A549 (cell line): Measurements from ENCODE around the gene SDHAF4. TPM values are rescaled to one million over a fixed set of nuclear protein-coding genes. Genes with fewer than 3 reads are reported as not detected.

ENCODE experiments used
- ATAC-seq, 2 experiments: fragments of 200-7000 bp in 1 of 2; fragments of >200 bp in 1 of 2; cut with Nextera tagmentation in 1 of 2; cut with Tn5 transposase in 1 of 2; 3 replicates each; pipeline versions ENCODE4 v1.8.0 to v1.9.1; 2018 to 2020; ENCODE audit warnings: mild to moderate bottlenecking in 1 of 2, moderate library complexity in 1 of 2
- CTCF ChIA-PET: fragments of 300-600 bp; sonication (Branson Sonifier 250); formaldehyde crosslinking; extraction: SDS; loops from one replicate; lab custom pipeline; 2021; ENCODE audit warnings: antibody characterized with exemption, inconsistent platforms; lab: Yijun Ruan, JAX
- POLR2A ChIA-PET: fragments of 350-600 bp; formaldehyde crosslinking; extraction: SDS; loops from one replicate; lab custom pipeline; 2021; ENCODE audit warnings: antibody characterized with exemption, inconsistent platforms; lab: Yijun Ruan, JAX
- DNase-seq, 2 experiments: peaks; one replicate each; pipeline versions ENCODE4 v3.0.0 to v3.0.0-alpha.2; 2011 to 2016; ENCODE audit warnings: low read depth in 1 of 2, low spot score in 1 of 2
- FAIRE-seq: peaks from 2 replicates; lab custom pipeline; 2011; peaks lifted over from hg19 to GRCh38; lab: Jason Lieb, UNC
- H3K27ac ChIP-seq, 2 experiments: fragments of >200 bp; sonication (Bioruptor Twin); formaldehyde crosslinking; 3 replicates each; pipeline ENCODE4 v1.5.1; 2016 to 2017
- H3K4me1 ChIP-seq: fragments of >200 bp; sonication (Bioruptor Twin); formaldehyde crosslinking; 3 replicates; pipeline ENCODE4 v1.6.1; 2016
- H3K4me2 ChIP-seq: fragments of >200 bp; sonication (Bioruptor Twin); formaldehyde crosslinking; 3 replicates; pipeline ENCODE4 v1.6.1; 2016
- H3K4me3 ChIP-seq: fragments of >200 bp; sonication (Bioruptor Twin); formaldehyde crosslinking; 3 replicates; pipeline ENCODE4 v1.5.1; 2016
- H3K9me3 ChIP-seq: fragments of >200 bp; sonication (Bioruptor Twin); formaldehyde crosslinking; 3 replicates; pipeline ENCODE4 v1.6.1; 2016
- CBX2 ChIP-seq: fragments of 200-600 bp; sonication (generic); IDR thresholded peaks from 2 replicates; pipeline ENCODE4 v1.6.1; 2016; ENCODE audit warnings: low read depth, mild to moderate bottlenecking, borderline replicate concordance
- CBX8 ChIP-seq: fragments of 200-600 bp; sonication (generic); IDR thresholded peaks from 2 replicates; pipeline ENCODE4 v1.6.1; 2016
- CTCF ChIP-seq: fragments of >200 bp; sonication (Bioruptor Twin); formaldehyde crosslinking; IDR thresholded peaks from 3 replicates; pipeline ENCODE4 v1.5.1; 2016
- EHMT2 ChIP-seq: fragments of 200-600 bp; sonication (generic); IDR thresholded peaks from 2 replicates; pipeline ENCODE4 v1.6.1; 2016; ENCODE audit warnings: antibody characterized with exemption, low read depth, mild to moderate bottlenecking, moderate library complexity
- EP300 ChIP-seq, 2 experiments: fragments of >200 bp; sonication (Bioruptor Twin); formaldehyde crosslinking; IDR thresholded peaks; 2 replicates in 1 of 2; 3 replicates in 1 of 2; pipeline ENCODE4 v1.6.1; 2016 to 2017
- ESRRA ChIP-seq: fragments of 150-350 bp; IDR thresholded peaks from 2 replicates; pipeline ENCODE4 v1.6.1; 2014; ENCODE audit warnings: mild to moderate bottlenecking, low read length, borderline replicate concordance
- FOSB ChIP-seq: fragments of 250-450 bp; sonication (Bioruptor Pico); IDR thresholded peaks from 2 replicates; pipeline ENCODE4 v1.5.0; 2020; ENCODE audit warnings: mild to moderate bottlenecking, moderate library complexity
- FOSL2 ChIP-seq, 2 experiments: fragments of 450-650 bp in 1 of 2; fragments of >200 bp in 1 of 2; sonication (Bioruptor Twin) in 1 of 2; formaldehyde crosslinking; IDR thresholded peaks; 2 replicates each; pipeline versions ENCODE4 v1.5.0 to v1.6.1; 2016 to 2020; ENCODE audit warnings: mild to moderate bottlenecking in 1 of 2, moderate library complexity in 1 of 2
- HOXA7 ChIP-seq: fragments of 250-450 bp; sonication (Bioruptor Pico); IDR thresholded peaks from 2 replicates; pipeline ENCODE4 v1.5.0; 2020; ENCODE audit warnings: mild to moderate bottlenecking, moderate library complexity
- JUNB ChIP-seq: fragments of >200 bp; sonication (Bioruptor Twin); formaldehyde crosslinking; IDR thresholded peaks from 2 replicates; pipeline ENCODE4 v1.6.1; 2016
- KDM1A ChIP-seq: fragments of 200-600 bp; sonication (generic); IDR thresholded peaks from 2 replicates; pipeline ENCODE4 v1.6.1; 2016; ENCODE audit warnings: low read depth, mild to moderate bottlenecking
- MAZ ChIP-seq: fragments of 150-350 bp; IDR thresholded peaks from 2 replicates; pipeline ENCODE4 v1.6.1; 2014; ENCODE audit warnings: antibody characterized with exemption, low read depth, low read length, borderline replicate concordance
- PHF8 ChIP-seq: fragments of 200-600 bp; sonication (generic); IDR thresholded peaks from 2 replicates; pipeline ENCODE4 v1.6.1; 2016; ENCODE audit warnings: low read depth, mild to moderate bottlenecking, antibody characterized with exemption, moderate library complexity, borderline replicate concordance
- POLR2A ChIP-seq: IDR thresholded peaks from 2 replicates; pipeline ENCODE4 v1.6.1; 2012; ENCODE audit warnings: mild to moderate bottlenecking, low read length
- RARB ChIP-seq: fragments of 250-450 bp; sonication (Bioruptor Pico); IDR thresholded peaks from 2 replicates; pipeline ENCODE4 v1.8.0; 2021; ENCODE audit warnings: mild to moderate bottlenecking, moderate library complexity
- RNF2 ChIP-seq: fragments of 200-600 bp; sonication (generic); IDR thresholded peaks from 2 replicates; pipeline ENCODE4 v1.6.1; 2016; ENCODE audit warnings: low read depth, mild to moderate bottlenecking, antibody characterized with exemption, moderate library complexity, borderline replicate concordance
- SMC3 ChIP-seq: fragments of >200 bp; sonication (Bioruptor Twin); formaldehyde crosslinking; IDR thresholded peaks from 3 replicates; pipeline ENCODE4 v1.6.1; 2018; ENCODE audit warnings: inconsistent platforms
- SREBF2 ChIP-seq: fragments of 450-650 bp; IDR thresholded peaks from 2 replicates; pipeline ENCODE4 v1.6.1; 2014; ENCODE audit warnings: mild to moderate bottlenecking, moderate library complexity
- TP53 ChIP-seq: fragments of 250-450 bp; sonication (Bioruptor Pico); IDR thresholded peaks from 2 replicates; pipeline ENCODE4 v1.5.0; 2021; ENCODE audit warnings: mild to moderate bottlenecking, moderate library complexity
- ZFP36 ChIP-seq: fragments of 450-650 bp; IDR thresholded peaks from 2 replicates; pipeline ENCODE4 v1.6.1; 2014; ENCODE audit warnings: borderline replicate concordance; ENCODE audit not compliant: partially characterized antibody
- WGBS: methylation state at CpG from one replicate; pipeline ENCODE4 v1.1.6; 2017; ENCODE audit errors: missing lambda C conversion rate; 5-methylcytosine and 5-hydroxymethylcytosine counted together
- polyA plus RNA-seq, 4 experiments: library from polyadenylated mRNA; depleted of rRNA in 3 of 4; stranded (reverse); fragments of >200 nt; fragmentation: RNase III in 1 of 4; extraction: RNeasy Plus Mini Kit Qiagen cat#74134 plus additional on column Dnase treatment in 1 of 4; gene quantifications; 2 replicates in 3 of 4; 3 replicates in 1 of 4; pipeline ENCODE4 v1.2.3, GENCODE V29; 2011 to 2017
- TF ChIP-seq, protein P1 (sequence below): IDR thresholded peaks from 2 replicates; pipeline ENCODE4 v1.6.1; 2012
- TF ChIP-seq, protein P2 (sequence below): fragments of 150-350 bp; IDR thresholded peaks from 2 replicates; pipeline ENCODE4 v1.6.1; 2014; ENCODE audit warnings: low read depth, mild to moderate bottlenecking, low read length
- TF ChIP-seq, protein P3 (sequence below): fragments of >200 bp; sonication (Bioruptor Twin); formaldehyde crosslinking; IDR thresholded peaks from 3 replicates; pipeline ENCODE4 v1.6.1; 2016

Gene SDHAF4
- polyA plus RNA-seq, 2 of the 4 experiments (the other 2 are of a cell fraction), result 9.6 to 14.1 TPM

DNA sequence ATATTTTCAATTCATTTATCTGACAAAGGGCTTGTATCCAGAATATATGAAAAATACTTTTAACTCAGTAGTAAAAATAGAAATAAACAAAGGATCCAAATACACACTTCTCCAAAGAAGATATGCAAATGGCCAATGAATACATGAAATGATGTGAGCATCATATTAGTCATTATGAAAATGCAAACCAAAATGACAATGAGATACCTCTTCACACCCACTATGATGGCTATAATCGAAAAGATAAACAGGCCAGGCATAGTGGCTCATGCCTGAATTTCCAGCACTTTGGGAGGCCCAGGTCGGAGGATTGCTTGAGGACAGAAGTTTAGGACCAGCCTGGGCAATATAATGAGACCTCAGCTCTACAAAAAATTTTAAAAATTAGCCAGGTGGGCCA is 67.1 kb downstream of the SDHAF4 start:
- CTCF ChIA-PET, result no interaction called here
- no peak overlapping the region for H3K4me3 ChIP-seq
- WGBS, result 43% methylated on average over 2 of the region's 2 CpGs
- ATAC-seq (no peak), FAIRE-seq (no peak), DNase-seq (no peak)
- no peak overlapping the region for H3K27ac ChIP-seq
- POLR2A ChIA-PET, result no interaction called here
- no peak overlapping the region for H3K4me2 ChIP-seq
- TF ChIP-seq, protein P1, sequence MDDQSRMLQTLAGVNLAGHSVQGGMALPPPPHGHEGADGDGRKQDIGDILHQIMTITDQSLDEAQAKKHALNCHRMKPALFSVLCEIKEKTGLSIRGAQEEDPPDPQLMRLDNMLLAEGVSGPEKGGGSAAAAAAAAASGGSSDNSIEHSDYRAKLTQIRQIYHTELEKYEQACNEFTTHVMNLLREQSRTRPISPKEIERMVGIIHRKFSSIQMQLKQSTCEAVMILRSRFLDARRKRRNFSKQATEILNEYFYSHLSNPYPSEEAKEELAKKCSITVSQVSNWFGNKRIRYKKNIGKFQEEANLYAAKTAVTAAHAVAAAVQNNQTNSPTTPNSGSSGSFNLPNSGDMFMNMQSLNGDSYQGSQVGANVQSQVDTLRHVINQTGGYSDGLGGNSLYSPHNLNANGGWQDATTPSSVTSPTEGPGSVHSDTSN, result no peak
- TF ChIP-seq CBX8 (no peak), MAZ (no peak), EP300 (IDR thresholded peaks at IDR 0.05) (no peak)
- H3K4me1 ChIP-seq, result no peaks in the 10 kb centered on the region
- no peaks in the 10 kb centered on the region for H3K9me3 ChIP-seq

- FAIRE-seq, result no peak
- 81% methylated on average over 7 of the region's 8 CpGs for WGBS
- TF ChIP-seq FOSB, result no peak
- TF ChIP-seq HOXA7, result no peak
- no peak for TF ChIP-seq POLR2A
- TF ChIP-seq, protein P2, sequence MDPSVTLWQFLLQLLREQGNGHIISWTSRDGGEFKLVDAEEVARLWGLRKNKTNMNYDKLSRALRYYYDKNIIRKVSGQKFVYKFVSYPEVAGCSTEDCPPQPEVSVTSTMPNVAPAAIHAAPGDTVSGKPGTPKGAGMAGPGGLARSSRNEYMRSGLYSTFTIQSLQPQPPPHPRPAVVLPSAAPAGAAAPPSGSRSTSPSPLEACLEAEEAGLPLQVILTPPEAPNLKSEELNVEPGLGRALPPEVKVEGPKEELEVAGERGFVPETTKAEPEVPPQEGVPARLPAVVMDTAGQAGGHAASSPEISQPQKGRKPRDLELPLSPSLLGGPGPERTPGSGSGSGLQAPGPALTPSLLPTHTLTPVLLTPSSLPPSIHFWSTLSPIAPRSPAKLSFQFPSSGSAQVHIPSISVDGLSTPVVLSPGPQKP, result no peak
- no peak for TF ChIP-seq KDM1A
- no peak for TF ChIP-seq TP53
- TF ChIP-seq ESRRA, result no peak
- no peak for TF ChIP-seq CTCF
- TF ChIP-seq SMC3, result no peak
- TF ChIP-seq CBX2, result no peak
- no peak for TF ChIP-seq FOSL2 (IDR thresholded peaks at IDR 0.05)
- no peak for TF ChIP-seq FOSL2 (CRISPR knock-in tag; IDR thresholded peaks at IDR 0.05)
- no peak for TF ChIP-seq RARB
- TF ChIP-seq RNF2, result no peak
- no peak for TF ChIP-seq JUNB
- no peak for TF ChIP-seq ZFP36
- no peak for TF ChIP-seq EHMT2
- no peak for TF ChIP-seq PHF8
- TF ChIP-seq, protein P3, sequence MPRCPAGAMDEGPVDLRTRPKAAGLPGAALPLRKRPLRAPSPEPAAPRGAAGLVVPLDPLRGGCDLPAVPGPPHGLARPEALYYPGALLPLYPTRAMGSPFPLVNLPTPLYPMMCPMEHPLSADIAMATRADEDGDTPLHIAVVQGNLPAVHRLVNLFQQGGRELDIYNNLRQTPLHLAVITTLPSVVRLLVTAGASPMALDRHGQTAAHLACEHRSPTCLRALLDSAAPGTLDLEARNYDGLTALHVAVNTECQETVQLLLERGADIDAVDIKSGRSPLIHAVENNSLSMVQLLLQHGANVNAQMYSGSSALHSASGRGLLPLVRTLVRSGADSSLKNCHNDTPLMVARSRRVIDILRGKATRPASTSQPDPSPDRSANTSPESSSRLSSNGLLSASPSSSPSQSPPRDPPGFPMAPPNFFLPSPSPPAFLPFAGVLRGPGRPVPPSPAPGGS, result no peak
- no peak for TF ChIP-seq SREBF2
Observed at GRCh38 chr6:70636596-70636995, 69.9 kb downstream of the SDHAF4 start.

More at GRCh38 chr6:70636596-70636995, 69.9 kb downstream of the SDHAF4 start:
- Histone ChIP-seq H3K4me2 (no peak overlapping the region), H3K4me1 (no peaks in the 10 kb centered on the region), H3K27ac (no peak overlapping the region), H3K9me3 (no peaks in the 10 kb centered on the region), H3K4me3 (no peak overlapping the region)
- no peak for DNase-seq
- ChIA-PET POLR2A (no interaction called here), CTCF (interaction anchor here (0.7 kb wide), 1 partner anchor 390 kb away, joined by 3 read pairs; no protein-coding TSS in a partner anchor)
- no peak for ATAC-seq
